ENCODE results near the gene BBOF1. TPM values are rescaled to one million over a fixed set of nuclear protein-coding genes. Genes with fewer than 3 reads are reported as not detected.
"Not testable (repeated sequence)": the region's sequence is repeated elsewhere in the genome, so short reads cannot be mapped to it uniquely, and the experiment has no call there.

Gene BBOF1
- total and polyA plus RNA-seq, 2 of the 4 experiments (the other 2 are of a cell fraction) = 1.6 TPM

- not testable (repeated sequence) for H2BK5ac ChIP-seq (ENCODE audit: low read depth, low read length, poor library complexity, severe bottlenecking)
These were observed 24.2 kb upstream of the BBOF1 start for GRCh38 chr14:73994926-73995325.

More at GRCh38 chr14:73994926-73995325, 24.2 kb upstream of the BBOF1 start:
- intact Hi-C loops (cut with micrococcal nuclease); CTCF ChIA-PET; H2AK9ac ChIP-seq (replicated peaks; ENCODE audit: low read depth, low read length, poor library complexity); in situ Hi-C loops (cut with MboI; ENCODE audit: low sequenced_read_pairs); H3K4ac ChIP-seq (ENCODE audit: low read depth, low read length); H2AFZ ChIP-seq (replicated peaks; ENCODE audit: low read length, poor library complexity); H4K5ac ChIP-seq (ENCODE audit: low read depth, low read length); H3K36me3 ChIP-seq (ENCODE audit: control insufficient read depth, insufficient read depth, low read length); POLR2A ChIA-PET (ENCODE audit: unreplicated experiment); H4K91ac ChIP-seq (ENCODE audit: insufficient read depth, low read depth, low read length); H2BK20ac ChIP-seq (ENCODE audit: low read depth, low read length); H2AK5ac ChIP-seq (ENCODE audit: low read depth, low read length); H4K8ac ChIP-seq (ENCODE audit: low read depth in 2 of 2, low read length in 2 of 2); H3K4me2 ChIP-seq (ENCODE audit: low read depth, low read length); H3K23ac ChIP-seq (ENCODE audit: low read depth, low read length); H3K4me1 ChIP-seq (ENCODE audit: control insufficient read depth, insufficient read depth, low read length); ATAC-seq (ENCODE audit: low read depth); H3K9me3 ChIP-seq (ENCODE audit: control insufficient read depth, insufficient read depth, low read length); H2BK15ac ChIP-seq (ENCODE audit: low read depth, low read length); H3K56ac ChIP-seq (ENCODE audit: extremely low read depth, insufficient read depth, low read length); H3K79me1 ChIP-seq (ENCODE audit: low read depth in 1 of 2, low read length in 2 of 2); H4K20me1 ChIP-seq (ENCODE audit: insufficient read depth, low read length); H3K14ac ChIP-seq (replicated peaks; ENCODE audit: low read depth, low read length); H3K9me1 ChIP-seq (ENCODE audit: insufficient read depth, low read length); H3K4me3 ChIP-seq (ENCODE audit: insufficient read depth, low read depth, low read length); H3K18ac ChIP-seq (ENCODE audit: low read depth, low read length); DNase-seq; H3K27ac ChIP-seq (ENCODE audit: insufficient read depth, low read length); H3K9ac ChIP-seq (ENCODE audit: low read depth, low read length); dilution Hi-C loops (cut with HindIII; ENCODE audit: low sequenced_read_pairs, unreplicated experiment); H3K27me3 ChIP-seq (ENCODE audit: control insufficient read depth, insufficient read depth, low read length); H2BK120ac ChIP-seq (ENCODE audit: low read depth, low read length); BruUV-seq (replicated peaks): not testable (repeated sequence)
- 100% methylated on average over 3 of the region's 7 CpGs; no CpG with 5 or more reads in 1 of the 2 experiments for WGBS, 2 experiments (ENCODE audit: extremely low coverage in 2 of 2, insufficient read length in 1 of 2)
